ENCODE data around the gene CLIC4. TPM values are rescaled to one million over a fixed set of nuclear protein-coding genes. Genes with fewer than 3 reads are reported as not detected.
A peak's percentile ranks its signal among the peaks of the same experiment; 100 is the strongest.
"Not testable (repeated sequence)": the region's sequence is repeated elsewhere in the genome, so short reads cannot be mapped to it uniquely, and the experiment has no call there.

The CLIC4 gene
- total RNA-seq, 1 experiment from 2014 or later, result 217 TPM

DNA sequence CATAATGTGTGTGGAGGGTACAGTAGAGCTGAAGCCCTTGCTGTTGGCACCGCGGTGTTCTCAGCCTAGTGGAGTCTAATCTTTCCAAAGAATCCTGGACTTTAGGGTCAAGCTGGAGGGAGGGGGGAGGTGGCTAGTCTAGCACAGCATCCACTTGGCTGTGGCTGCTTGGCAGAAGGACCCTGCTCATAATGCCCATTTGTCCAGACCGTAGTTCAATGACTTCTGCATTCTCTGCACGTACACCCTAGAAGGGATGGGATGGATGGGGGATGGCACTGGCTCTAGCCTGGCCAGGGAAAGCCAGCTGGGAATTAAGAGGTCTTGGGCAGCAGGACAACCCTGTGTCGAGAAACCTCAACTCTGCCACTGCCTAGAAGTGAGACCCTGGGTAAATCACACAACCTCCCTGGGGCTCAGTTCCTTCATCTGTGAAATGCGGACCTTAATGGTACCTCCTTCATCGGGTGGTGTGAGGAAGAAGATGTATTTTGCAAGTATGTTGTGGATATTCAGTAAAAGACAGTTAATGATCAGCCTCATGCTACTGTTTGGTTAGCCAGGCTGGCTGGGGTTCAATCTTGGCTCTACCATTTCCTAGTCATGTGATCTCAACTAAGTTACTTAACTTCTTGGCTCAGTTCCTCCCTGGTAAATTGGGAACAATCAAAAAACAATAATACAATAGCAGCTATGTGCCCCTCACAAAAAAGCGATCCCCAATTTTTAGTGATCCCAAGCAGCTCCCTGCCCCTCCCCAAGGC, 27.2 kb upstream of the CLIC4 start:
- DNase-seq (ENCODE audit: low spot score), result no peak

GRCh38 chr1:24720152-24720551, 25.1 kb upstream of the CLIC4 start:
- no peak for DNase-seq (ENCODE audit: low spot score)

DNA sequence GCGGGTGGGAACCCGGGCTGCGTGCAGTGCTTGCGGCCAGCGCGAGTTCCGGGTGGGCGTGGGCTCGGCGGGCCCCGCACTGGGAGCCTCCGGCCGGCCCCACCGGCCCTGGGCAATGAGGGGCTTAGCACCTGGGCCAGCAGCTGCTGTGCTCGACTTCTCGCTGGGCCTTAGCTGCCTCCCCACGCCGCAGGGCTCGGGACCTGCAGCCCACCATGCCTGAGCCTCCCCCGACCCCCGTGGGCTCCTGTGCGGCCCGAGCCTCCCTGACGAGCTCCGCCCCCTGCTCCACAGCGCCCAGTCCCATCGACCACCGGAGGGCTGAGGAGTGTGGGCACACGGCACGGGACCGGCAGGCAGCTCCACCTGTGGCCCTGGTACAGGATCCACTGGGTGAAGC, 23.7 kb upstream of the CLIC4 start:
- DNase-seq (ENCODE audit: low spot score), result no peak

- DNase-seq (ENCODE audit: low spot score), result peak; percentile 66
Measured at GRCh38 chr1:24722073-24723035, 22.9 kb upstream of the CLIC4 start.

DNA sequence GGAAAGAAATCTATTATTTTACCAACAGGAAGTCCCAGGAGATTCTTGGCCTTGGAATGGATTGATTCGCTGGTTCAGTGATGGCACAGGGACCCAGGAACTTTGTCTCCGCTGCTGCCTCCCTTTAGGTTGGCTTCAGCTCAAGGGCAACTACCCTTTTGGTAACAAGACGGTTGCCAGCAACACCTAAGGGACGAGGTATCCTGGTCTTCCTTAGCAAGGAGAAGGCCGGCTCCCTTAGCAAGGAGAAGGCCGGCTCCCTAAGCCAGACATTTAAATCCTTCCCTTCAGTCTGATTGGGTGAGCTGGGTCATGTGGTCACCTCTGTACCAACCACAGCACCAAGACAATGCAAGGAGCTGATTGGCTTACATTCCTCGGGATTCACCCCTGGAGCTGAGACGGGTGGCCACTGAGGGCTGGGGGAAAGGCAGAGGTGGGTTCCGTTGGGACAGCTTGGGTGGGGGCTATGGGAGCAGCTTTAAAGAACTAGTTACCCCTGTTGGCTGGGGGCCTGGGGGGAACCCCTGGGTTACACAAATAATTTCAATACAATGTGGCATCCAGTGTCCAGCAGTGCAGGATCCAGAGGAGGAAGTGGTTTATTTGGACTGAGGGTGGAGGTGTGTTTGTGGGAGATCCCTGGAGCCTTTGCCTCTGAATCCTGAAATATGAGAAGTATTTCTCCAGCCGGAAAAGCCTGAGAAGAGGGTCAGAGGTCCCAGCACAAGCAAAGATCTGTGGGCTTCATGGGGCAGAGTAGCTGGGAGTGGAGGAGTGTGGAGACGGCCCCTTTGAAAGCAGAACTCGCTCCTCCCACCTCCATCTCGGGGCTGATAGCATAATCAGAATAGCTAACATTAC, 20.7 kb upstream of the CLIC4 start:
- peak; percentile 74 for DNase-seq (ENCODE audit: low spot score)

- DNase-seq (ENCODE audit: low spot score), result no peak
Measured at GRCh38 chr1:24725209-24725651, 20.0 kb upstream of the CLIC4 start.

DNA sequence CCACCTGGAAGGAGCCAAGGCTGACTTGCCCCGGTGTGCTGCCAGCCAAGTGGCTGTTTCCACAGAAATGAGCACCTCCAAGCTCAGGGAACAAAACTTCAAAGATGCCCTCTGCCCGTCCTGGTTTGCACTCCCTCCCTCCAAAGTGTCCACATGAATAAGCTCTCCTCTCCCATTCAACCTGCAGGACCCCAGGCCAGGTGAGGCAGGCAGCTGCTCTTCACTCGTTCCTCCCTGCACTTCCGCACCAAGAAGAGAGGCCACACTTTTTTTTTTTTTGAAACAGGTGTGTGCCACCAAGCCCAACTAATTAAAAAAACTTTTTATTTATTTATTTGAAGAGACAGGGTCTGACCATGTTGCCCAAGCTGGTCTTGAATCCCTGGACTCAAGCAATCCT, 18.5 kb upstream of the CLIC4 start:
- no peak for DNase-seq (ENCODE audit: low spot score)

DNA sequence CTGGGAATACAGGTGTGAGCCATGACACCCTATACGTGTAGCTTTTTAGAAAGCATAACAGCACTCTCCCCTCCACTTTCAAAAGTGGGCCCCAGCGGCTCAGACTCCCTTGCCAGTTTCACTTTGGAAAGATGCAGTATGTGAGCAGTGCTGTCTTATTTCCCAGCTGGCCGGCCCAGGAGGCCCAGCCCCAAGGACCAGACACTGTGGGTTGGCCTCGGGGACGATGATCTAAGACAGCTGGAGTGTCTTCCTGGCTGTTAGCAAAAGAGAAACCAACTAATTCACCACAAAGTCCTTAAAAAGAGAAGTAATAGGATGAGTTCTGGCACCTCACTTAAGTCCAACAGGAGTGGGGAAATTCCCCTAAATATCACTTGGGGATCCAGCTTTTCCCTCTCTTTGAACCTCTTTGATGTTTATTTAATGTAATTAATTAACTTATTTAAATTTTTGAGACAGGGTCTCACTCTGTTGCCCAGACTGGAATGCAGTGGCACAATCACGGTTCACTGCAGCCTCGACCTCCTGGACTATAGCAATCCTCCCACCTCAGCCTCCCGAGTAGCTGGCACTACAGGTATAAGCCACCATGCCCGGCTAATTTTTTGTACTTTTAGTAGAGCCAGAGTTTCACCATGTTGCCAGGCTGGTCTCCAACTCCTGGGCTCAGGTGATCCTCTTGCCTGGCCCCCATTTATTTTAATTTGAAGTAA, 17.6 kb upstream of the CLIC4 start:
- DNase-seq (ENCODE audit: low spot score), result peak; percentile 44

- DNase-seq (ENCODE audit: low spot score), result no peak
Measured at GRCh38 chr1:24728982-24729381, 16.3 kb upstream of the CLIC4 start.

- DNase-seq (ENCODE audit: low spot score), result no peak
Measured at GRCh38 chr1:24732186-24732885, 12.9 kb upstream of the CLIC4 start.

GRCh38 chr1:24733342-24733741, 11.9 kb upstream of the CLIC4 start:
- not testable (repeated sequence) for DNase-seq (ENCODE audit: low spot score)

DNA sequence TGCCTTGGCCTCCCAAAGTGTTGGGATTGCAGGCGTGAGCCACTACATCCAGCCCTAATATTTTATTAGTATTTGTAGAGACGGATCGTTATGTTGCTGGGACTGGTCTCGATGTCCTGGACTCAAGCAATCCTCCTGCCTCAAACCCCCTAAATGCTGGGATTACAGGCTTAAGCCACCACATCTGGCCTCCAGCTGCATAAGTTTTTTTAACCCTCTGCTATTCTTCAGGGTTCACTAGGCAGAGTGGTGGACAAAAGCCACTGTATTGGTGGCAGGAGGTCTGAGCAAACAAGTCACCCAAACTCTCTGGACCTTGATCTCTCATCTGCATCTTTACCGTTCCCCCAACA, 10.1 kb upstream of the CLIC4 start:
- DNase-seq (ENCODE audit: low spot score), result no peak

DNA sequence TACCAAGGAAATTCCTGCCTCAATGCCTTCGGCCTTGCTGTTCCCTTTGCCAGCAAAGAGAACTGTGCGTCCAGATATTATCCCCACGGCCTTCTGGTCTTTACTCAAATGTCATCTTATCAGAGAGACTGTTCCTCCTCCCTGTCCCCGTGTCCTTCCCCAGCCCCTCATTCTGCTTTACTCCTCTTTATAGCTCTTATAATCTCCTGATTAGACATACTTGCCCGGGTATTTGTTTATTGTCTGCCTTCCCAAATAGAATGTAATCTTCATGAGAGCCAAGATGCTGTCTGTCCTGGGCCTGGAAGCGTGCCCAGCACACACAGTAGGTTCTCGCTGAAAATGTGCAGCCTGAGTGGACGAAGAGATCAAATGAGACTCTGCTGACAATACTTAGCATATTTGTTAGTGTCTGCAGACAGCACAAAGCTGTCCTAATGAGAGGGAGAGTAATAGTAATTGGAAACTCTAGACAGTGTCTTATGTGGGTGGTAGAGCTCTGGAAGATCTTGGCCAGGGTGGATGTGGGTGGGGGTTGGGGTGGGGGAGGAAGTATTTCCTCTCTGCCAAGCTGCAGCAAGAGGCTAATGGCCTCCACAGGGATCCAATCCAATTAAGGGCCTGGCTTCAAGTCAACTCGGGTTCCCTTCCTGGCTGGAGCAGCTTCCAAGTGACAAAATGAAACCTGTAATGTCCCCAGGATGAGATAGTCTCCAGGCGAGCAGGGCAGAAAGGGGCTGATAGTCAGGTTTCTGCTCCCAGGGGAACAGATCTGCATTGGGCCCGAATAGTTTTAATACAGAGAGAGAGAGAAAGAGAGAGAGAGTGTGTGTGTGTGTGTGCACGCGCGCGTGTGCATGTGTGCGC, 9.5 kb upstream of the CLIC4 start:
- peak; percentile 62 for DNase-seq (ENCODE audit: low spot score)

- DNase-seq (ENCODE audit: low spot score), result no peak
Measured at GRCh38 chr1:24737368-24738117, 7.7 kb upstream of the CLIC4 start.

GRCh38 chr1:24739241-24739640, 6.0 kb upstream of the CLIC4 start:
- DNase-seq (ENCODE audit: low spot score), result no peak

DNA sequence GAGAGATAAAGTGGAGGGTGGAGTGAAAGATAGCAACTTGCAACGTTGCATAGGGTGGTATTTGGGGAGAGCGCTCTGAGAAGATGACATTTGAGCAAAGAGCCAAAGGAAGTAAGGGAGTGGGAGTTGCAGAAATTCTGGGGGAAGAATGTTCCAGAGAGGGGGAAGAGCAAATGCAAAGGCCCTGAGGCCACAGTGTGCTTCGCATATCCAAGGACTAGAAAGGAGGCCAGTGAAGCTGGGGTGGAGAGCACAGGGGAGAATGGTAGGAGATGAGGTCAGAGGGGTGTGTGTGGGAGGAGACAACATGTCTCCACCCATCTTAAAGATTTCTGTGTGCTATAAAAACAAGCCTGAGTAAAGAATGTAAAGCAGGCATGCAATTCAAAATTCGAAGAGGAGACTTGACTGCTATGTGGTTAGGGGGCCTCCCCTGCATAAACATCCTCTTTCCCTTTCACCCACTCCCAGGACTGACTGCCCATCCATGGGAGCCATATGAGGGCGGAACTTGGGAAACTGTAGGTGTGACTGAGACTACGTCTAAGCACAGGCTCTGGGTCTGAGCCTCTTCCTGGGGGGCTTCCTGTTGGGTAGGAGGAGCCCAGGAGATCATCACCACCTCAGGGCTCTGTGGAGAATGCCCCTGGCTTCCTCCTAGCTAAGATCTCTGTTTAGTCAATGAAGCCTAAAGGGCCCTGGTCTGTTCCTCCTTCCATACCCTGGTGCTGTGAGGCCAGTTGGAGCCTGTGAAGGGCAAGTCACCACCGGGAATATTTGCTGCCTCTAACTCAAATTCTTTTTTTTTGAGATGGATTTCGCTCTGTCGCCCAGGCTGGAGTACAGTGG, 2.9 kb upstream of the CLIC4 start:
- peak; percentile 84 for DNase-seq (ENCODE audit: low spot score)

DNA sequence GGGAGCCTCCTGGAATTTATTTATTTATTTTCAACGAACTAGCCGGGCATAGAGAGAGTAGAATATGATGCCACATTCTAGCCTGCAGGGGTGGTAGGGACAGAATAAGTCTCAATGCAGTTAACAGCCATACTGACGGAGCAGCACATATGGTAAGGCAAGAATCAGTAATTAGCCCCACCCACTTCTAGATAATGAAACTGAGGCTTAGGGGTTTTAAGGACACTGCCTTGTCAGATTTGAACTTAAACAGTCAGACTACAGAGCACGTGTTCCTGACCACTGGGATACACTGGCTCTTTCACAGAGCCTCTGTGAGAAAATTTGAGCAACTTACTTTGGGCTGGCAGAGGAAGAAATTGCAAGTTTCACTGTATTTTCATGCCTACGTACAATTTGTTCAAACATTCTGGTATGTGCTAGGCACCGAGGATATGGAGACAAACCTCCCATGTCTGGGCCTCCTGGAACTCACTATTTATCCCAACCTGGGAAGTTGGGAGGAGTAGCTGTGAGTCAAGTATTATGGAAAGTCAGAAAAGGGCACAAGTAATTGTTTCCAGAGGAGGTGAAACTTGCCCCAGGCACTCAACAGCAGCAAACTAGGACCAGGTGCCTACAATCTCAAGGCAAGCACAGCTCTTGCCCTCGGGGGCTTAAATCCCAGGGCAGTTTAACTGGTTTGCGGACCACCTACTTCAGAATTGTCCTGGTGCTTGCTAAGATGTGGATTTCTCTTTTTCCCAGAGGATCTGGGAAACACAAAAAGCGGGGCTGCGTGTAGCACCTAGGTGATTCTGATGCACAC, 1.6 kb upstream of the CLIC4 start:
- DNase-seq (ENCODE audit: low spot score), result peak; percentile 35

Measured in H4 (cell line).